NCI-H226 (cell line): ENCODE data around the gene CCDC33.

ENCODE experiments used
- DNase-seq: peaks from one replicate; pipeline ENCODE4 v3.0.0-alpha.2; 2015

CCDC33 gene

DNA sequence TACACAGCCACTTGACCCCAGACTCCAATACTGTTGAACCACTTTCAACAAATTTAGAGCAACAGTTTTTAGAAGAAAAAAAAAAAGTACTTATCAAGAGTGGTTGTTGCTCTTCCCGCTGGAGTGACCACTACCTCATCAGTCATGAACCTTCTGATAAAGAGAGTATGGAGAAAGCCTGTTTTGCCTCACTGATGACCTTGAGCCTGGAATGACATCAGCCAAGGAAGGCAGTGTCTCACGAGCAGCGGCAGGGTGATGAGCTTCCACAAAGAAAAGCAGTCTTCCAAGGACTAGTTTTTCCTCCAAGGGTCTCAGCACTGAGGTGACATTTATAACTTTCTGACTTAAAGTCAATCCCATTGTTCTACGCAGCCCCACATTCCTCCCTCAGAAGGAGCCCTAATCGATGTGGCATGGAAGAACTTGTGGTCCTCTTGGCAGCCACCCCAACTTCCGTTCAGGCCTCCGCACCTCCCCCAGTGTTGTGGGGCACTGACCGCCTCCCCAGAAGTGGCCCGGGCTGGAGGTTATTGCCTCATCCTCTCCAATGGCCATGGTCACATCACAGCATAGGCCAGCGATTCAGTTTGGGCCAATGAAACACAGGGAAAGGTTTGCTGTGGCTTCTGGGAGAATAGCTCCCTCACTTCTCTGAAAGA is 133.1 kb downstream of the CCDC33 start:
- no peak for DNase-seq

DNA sequence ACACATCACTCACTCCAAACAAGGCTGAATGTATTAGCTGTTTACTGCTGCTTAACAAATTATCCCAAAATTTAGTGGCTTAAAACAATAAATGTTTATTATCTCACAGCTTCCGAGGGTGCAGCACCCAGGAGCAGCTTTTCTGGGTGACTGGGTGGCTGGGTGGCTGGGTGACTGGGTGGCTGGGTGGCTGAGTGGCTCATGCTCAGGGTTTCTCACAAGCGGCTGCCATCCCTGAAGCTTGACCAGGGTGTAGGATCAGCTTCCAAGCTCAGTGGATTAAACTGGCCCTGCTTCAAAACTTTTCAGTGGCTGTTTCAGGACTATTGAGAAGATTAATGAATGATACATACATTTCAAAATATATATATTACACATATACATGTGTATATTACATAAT is 133.6 kb downstream of the CCDC33 start:
- no peak for DNase-seq

DNA sequence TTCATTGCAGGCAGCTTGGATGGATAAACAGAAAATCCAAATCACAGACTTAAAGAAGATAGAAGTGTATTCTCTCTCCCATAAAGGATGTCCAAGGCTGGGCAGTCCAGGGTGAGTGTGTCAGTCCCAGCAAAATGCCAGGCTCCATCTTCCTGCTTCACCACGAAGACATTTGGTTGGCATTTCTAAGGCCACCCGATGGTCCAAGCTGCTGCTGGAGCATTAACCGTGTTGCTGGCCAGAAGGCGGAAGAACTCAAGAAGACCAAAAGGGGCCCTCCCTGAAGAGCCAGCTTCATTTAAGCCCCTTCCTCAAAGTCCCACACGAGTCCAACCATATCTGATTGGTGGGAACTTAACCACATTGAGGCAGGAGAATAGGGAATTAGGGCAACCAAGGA is 134.3 kb downstream of the CCDC33 start:
- no peak for DNase-seq

DNA sequence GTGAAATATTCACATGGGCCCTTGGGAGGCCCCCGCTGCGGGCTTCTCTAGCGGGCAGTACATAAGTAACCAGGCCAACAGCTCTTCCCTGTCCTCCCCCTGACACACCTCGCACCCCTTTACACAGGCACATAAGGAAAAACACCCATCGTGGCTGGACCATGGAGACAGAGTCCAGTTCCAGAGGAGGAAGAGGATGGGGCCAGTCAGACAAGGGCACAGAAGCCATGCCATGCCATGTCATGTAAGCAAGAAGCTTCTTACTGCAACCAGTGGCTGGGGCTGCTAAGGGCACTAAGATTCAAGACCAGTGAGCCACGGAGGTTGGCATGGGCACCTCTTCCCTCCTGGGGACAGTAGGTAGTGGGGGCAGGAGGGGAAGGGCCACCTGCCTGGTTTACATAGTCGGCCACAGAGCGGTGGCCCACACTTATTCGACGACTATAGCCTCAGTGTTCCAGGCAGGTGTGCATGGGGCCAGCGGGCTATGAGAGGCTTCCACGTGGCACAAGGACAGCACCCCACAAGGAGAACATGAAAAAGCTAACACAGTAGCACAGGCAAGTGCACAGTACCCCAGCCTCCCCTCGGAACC is 137.0 kb downstream of the CCDC33 start:
- DNase-seq = no peak

DNA sequence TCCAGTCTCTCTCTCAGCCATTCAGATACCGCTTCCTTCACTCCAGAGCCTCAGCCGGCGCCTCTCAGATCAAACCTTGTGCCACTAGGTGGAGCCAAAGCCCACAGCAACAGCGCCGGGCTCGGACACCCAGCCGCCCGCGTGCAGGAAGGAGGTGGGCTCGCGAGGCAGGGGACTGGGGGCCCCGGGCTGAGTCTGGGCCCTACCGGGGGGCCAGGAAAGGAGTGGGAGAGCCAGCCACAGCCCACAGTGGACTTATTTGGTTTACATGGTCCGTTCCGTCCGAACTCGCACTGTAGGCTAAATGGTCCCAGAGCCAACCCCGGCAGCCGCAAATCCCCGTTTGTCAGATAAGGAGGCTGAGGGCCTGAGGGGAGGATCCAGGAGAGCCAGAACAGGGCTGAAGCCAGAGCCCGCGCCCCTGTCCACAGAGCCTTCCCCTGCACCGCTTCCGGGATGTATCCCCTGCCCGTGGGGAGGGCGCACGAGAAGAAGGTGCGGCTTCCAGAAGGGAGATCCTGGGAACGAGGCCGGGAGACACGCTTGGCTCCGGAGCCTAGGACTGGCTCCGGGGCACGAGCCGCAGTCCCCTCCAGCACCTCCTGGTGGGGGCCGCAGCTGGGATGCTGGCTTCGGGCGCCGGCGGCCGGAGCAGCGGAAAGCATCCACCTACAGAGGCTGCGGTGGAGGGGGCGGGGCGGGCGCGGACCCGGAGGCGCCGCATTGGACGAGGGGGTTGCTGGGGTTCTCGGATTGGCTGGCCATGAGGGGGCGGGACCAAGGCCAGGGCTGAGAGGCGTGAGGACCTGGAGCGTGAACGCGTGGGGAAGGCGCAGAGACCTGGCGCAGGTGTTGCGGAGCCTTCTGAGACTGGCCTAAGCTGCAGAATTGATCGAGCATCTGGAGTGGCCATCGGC is 137.9 kb downstream of the CCDC33 start:
- DNase-seq = peak; percentile 92

DNA sequence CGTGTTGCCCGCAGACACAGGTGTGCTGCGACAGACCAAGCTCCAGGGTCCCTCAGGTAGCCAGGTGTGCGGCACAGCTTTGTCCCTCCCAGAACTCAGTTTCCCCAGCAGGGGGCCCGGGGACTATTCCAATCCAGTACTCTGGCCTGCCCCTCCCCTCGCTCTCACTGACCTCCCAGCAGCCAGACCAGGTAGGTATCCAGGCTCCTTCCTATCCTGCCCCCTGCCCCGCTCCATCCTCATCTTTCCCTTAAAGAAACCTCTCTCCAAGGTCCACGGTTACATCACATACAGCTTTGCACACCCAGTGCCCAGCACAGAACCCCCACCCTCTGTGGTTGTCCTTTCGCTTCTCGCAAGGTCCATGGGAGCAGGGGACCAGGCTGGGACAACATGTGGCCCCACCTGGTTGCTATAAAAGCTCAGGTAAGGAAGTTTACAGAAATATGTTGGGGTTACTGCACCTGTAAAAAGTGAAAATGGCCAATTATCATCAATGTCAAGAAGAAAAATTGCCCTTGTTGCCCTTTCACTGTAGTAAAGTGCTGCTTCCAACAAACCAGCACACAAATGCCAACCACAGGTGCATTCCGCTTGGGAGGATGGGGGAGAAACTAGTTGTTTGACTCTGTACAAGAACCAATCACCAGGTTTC is 138.6 kb downstream of the CCDC33 start:
- DNase-seq = no peak

DNA sequence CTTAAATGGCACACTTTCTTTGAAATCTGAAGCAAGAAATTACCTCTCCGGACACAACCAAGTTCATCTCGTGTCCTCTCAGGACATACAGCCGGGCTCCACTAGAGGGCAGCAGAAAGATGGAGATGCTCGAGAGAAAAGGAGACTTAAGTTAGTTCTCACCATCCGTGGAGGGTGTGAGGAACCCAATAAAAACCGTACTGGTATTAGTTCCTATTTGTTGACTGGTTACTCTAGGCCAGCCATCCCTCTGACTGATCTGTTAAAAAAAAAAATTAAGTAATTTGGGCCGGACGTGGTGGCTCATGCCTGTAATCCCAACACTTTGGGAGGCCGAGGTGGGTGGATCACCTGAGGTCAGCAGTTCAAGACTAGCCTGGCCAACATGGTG is 139.2 kb downstream of the CCDC33 start:
- peak; percentile 86 for DNase-seq

DNA sequence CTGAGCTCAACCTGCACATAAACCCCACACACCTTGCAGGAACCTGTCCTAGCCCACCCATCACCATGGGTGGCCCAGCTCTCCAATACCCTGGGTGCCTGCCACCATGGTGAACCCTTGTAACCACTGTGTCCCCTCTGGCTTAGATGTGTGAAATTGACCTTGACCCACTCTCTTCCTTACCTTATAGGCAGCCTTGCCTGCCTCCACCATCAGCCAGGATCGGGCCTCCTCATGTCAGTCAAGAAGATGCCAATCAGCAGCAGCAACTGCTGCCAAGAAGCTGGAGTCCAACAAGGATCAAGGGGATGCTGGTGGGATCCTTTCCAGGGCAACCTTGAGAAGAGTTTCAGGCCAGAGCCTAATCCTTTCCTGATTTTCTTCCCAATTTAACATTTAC is 140.1 kb downstream of the CCDC33 start:
- no peak for DNase-seq

DNA sequence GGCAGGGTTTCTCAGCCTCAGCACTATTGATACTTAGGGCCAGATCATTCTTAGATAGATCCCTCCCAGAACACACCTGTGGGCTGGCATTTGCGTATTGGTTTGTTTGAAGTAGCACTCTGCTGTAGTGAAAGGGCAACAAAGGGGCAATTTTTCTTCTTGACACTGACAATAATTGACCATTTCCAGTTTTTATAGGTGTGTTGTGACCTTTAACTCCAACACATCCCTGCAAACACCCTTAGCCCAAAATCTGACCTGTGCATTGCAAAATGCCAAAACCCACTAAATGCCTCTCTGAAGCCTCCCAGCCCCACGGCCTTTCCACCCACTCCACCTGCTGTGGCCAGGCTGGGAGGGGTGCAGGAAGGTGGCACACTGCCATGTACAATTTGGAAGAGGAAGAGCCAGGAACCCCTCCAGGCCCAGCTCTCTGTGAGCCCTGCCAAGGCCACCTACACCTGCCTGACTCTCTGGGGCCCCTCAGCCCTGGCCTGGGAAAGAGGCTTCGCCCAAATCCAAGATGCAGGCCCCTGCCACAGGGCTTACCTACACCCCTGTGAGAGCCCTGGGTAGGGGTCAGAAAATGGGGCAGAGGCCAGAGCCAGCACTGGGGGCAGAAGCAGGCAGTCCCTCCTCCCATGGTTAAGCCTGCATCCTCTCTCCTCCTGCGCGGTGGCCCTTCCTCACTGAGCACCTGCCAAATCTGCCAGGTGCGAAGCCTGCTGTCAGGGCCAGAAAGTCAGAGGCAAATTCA is 140.9 kb downstream of the CCDC33 start:
- no peak for DNase-seq

DNA sequence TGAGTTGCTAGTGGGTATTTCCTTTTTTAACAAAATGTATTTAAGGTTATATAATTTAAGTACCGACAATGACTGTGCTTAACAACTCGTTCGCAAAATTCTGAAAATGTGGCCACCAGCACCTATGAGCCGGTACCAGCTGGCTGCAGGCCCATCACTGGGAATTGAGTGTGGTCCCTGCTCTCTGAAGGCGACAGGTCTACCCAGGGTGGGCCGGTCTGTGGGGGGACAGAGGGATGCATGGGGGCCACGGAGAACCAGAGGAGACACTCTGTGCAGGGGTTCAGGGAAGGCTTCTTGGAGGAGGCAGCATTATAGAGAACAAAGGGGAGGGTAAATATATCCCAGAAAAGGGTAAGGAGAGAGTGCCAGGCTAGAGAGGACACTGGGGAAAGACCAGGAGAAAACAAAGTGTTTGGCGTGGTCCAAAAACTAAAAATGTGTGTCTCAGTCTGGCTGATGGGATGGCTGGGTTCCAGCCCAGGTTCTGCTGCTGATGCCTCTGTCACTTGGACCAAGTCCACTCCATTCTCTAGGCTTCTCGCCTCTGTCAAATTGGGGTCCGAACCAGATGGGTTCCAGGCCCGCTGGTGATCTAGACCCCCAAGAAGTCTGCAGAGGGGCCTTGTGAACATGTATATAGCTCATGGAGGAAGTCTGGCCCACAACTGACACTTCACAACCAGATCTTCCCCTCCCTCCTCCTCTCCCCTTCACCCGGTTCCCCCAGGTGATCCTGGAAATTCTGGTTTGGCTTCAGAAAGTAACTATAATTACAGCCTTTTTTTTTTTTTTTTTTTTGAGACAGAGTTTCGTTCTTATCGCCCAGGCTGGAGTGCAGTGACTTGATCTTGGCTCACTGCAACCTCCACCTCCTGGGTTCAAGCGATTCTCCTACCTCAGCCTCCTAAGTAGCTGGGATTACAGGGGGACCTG is 142.0 kb downstream of the CCDC33 start:
- DNase-seq = no peak

DNA sequence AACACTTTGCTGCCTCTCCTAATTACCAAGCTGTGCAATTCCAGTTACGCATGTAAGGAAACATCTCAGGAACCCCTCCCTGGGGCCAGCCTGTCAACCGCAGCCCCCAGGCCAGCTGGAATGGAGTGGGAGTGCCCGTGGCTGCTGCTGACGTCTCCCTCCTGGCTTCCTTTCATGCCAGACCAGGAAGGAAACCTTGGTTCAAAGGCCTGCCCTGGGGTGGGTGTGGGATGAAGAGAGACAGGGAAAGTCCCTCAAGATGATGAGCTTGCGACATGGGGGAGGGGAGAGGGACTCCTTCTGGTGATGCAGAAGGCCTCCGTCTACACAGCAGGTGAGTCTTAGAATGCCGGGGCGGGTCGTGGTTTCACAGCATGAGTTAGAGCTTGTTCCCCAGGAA is 142.7 kb downstream of the CCDC33 start:
- peak; percentile 97 for DNase-seq

DNA sequence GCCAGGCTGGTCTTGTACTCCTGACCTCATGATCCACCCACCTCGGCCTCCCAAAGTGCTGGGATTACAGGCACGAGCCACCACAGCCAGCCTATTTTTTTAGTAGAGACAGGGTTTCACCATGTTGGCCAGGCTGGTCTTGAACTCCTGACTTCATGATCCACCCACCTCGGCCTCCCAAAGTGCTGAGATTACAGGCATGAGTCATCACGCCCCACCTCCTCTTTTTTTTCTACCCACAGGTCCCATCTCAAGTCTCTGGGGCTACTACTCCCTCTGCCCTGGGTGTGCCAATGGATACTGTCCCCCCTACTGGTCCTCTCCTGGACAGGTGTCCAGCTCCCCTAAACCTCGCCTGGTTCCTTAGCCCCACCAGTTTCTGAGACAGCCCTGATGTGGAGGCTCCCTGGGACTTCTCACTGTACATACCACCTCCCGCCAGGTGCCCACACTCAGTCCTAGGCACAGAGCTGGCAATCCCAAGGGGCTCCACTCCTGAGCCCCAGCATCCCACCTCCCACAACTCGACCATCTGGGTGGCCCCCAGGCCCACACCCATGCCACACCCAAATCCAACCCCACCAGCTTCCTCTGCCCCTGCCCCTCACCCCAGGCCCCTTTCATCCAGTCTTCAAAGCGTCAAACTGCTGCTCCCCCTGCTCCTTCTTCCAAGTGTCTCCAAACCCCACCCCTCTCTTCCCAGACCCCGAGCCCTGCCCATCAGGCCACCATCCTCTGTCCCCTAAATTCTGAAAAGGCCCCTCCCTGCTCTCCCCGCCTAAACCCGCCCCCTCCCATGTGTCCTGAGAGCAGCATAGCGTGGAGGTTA is 144.4 kb downstream of the CCDC33 start:
- no peak for DNase-seq

DNA sequence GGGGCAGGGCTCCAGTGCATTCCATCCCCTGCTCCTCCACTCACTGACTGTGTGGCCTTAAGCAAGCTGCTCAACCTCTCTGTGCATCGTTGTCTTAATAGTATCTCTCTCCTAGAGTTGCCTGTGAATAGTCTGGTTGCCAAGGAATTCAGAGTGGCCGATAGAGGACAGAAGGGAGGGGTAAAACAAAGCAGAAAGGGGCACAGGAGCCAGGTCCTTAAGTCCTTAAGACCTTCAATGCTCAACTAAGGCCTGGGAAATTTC is 145.0 kb downstream of the CCDC33 start:
- DNase-seq = no peak

DNA sequence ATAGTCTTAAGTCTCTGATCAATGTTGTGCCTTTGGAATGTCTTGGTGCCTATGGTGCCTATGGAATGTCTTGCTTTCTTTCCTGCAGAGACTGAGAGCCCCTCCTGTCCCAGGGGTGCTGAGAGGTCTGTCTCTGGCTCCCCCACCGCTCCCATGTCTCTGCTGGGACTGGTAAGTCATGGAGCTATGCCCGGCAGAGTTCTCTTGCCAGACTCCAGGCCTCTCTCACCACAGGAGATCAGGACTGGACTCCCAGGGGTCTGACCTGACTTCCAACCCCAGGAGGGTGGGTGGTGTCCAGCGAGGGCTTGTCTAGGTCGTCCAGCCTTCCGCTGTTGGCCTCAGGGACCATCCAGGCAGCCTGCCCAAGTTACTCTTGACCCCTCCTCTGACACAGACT is 145.4 kb downstream of the CCDC33 start:
- no peak for DNase-seq

DNA sequence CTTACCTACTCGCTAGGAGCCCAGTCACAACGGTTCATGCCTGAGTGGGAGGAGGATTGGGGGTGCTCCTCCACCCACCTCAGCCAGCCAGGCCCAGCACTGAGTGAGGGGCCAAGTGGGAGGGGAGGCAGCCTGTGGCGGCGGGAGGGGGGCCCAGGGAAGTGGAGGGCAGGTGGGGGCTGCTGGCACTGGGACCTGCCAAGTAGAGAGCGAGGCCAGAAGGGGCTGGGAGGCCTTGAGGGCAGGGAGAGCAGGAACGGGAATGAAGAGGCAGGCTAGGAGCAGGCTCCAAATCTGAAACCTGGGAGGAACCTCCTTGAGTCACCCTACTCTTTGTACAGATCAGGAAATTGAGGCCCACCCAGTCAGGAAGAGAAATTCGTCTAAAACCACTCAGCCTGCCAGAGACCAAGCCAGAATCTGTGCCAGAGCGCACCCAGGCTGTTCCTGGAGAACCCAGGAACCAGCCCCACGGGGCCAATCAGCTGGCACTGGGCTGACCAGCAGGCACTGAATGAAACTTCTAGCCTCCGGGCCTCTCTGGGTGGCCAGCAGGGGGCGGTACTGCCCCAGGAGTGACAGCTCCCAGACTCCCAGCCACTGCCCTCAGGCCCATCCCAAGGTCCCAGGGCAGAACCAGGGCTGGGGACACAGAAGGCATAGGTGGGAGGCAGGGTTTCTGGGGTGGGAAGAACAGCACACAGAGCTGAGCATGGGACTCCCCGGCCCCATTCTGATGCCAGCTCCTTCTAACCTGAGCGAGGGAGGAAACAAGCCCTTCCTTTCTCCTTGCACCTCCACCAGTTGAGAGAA is 146.1 kb downstream of the CCDC33 start:
- peak; percentile 94 for DNase-seq

DNA sequence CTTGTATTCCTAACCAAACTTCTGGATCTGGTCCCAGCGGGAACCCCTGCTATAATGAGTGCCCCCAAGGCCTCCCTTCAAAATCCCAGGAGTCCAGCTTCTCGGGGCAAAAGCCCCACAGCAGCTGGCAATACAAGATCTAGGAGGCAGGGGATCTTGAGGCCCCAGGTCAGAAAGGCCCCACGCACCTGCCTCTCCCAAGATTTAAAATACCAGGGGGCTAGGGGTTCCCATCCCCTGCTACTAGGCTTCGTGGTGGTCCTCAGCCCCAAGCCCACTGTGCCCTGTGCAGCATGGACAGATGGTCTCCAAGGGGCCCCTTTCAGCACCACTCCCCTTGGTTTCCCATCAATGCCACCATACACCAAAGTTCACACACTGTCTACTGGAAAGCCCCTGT is 147.2 kb downstream of the CCDC33 start:
- no peak for DNase-seq

DNA sequence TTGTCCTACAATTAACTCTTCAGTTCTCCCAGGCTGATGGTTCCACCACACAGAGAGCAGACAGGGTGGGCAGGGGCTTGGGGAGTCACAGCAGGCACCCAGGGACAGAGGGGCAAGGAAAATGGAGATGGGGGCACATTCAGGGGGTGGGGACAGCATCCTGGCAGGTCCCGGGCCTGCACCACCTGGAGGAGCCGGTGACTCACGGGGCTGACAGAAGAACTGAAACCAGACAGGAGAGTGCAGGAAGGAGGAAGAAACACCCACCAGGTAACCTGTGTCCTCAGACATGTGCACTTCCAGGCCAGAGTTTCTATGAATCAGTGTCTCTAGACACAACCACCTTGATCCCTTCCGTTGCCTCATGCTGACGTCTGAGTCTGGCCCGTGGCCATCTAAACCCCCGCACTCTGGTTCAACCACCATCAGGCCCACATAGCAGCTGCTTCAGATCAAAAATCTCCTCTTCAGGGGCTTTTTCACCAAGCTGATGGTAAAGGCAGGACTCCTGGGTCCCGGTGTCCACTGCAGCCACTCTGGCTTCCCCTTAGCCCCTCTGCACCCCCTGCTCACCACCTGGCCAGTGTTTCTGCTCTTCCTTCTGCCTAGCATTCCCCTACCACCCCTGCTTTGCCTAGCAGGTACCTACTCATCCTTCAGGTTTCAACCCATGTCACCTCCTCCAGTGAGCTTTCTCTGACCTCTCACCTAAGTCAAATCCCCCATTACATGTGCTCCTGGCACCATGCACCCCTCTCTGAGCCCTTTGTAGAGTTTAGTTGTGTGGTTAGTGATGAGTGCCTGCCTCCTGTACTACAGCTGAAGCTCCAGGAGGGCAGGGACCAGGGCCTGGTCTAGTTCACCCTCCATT is 147.8 kb downstream of the CCDC33 start:
- peak; percentile 74 for DNase-seq

DNA sequence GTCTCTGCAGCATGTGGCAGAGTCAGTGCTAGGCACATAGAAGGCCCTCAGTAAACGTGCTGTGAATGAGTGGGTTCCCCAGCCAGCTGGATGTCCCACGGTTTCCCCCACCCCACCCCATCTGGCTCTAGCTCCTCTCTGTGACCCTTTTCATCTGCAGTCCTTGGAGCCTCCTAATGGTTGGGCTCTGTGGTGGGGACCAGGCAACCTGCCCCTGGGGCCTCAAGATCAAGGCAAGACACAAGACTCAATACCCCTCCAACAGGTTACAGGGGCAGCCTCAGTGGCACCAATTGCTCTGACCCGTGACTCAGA is 148.4 kb downstream of the CCDC33 start:
- no peak for DNase-seq
